ENCODE measurements around the gene BABAM2. TPM values are rescaled to one million over a fixed set of nuclear protein-coding genes. Genes with fewer than 3 reads are reported as not detected.

BABAM2 gene
- total and polyA plus RNA-seq, 2 experiments from 2014 or later: 28.8 to 43.6 TPM

GRCh38 chr2:28359222-28360057, 468.9 kb downstream of the BABAM2 start:
- Histone ChIP-seq H4K20me1 (ENCODE audit: insufficient read depth, poor library complexity, severe bottlenecking) (no peaks in the 10 kb centered on the region), H3K27me3 (no peaks in the 10 kb centered on the region), H3K79me2 (no peaks in the 10 kb centered on the region), H3K4me2 (no peak overlapping the region), H3K9me2 (replicated peaks; ENCODE audit: insufficient read depth) (no peaks in the 10 kb centered on the region), H3K4me1 (ENCODE audit: insufficient read depth) (peaks cover 35% of the 10 kb centered on the region), H3K27ac (peak overlapping the region; percentile 59), H3K36me3 (replicated peaks; ENCODE audit: insufficient read depth, low read depth) (no peaks in the 10 kb centered on the region), H2AFZ (no peak overlapping the region), H3K9me3 (ENCODE audit: low read depth) (no peaks in the 10 kb centered on the region), H3K4me3 (no peak overlapping the region)
- TF ChIP-seq CTCF (IDR thresholded peaks at IDR 0.05; ENCODE audit: poor library complexity) (no peak), EZH2phosphoT487 (IDR thresholded peaks at IDR 0.05; ENCODE audit: low read depth, severe bottlenecking, unreplicated experiment) (no peak), EZH2 (IDR thresholded peaks at IDR 0.05; ENCODE audit: borderline replicate concordance) (no peak)
- 78% methylated on average over 28 of the region's 28 CpGs for WGBS (ENCODE audit: low lambda C conversion rate, missing lambda C conversion rate)
- DNase-seq (ENCODE audit: low spot score): peak; percentile 73

- Histone ChIP-seq H3K27ac (peak overlapping the region; percentile 59), H3K9me3 (ENCODE audit: low read depth) (no peaks in the 10 kb centered on the region), H3K79me2 (no peaks in the 10 kb centered on the region), H3K4me2 (no peak overlapping the region), H3K36me3 (replicated peaks; ENCODE audit: insufficient read depth, low read depth) (no peaks in the 10 kb centered on the region), H3K9me2 (replicated peaks; ENCODE audit: insufficient read depth) (no peaks in the 10 kb centered on the region), H4K20me1 (ENCODE audit: insufficient read depth, poor library complexity, severe bottlenecking) (no peaks in the 10 kb centered on the region), H3K4me3 (no peak overlapping the region), H2AFZ (no peak overlapping the region), H3K27me3 (no peaks in the 10 kb centered on the region), H3K4me1 (ENCODE audit: insufficient read depth) (peaks cover 35% of the 10 kb centered on the region)
- 87% methylated on average over 16 of the region's 16 CpGs for WGBS (ENCODE audit: low lambda C conversion rate, missing lambda C conversion rate)
- DNase-seq (ENCODE audit: low spot score): no peak
- TF ChIP-seq EZH2 (IDR thresholded peaks at IDR 0.05; ENCODE audit: borderline replicate concordance) (no peak), CTCF (IDR thresholded peaks at IDR 0.05; ENCODE audit: poor library complexity) (no peak), EZH2phosphoT487 (IDR thresholded peaks at IDR 0.05; ENCODE audit: low read depth, severe bottlenecking, unreplicated experiment) (no peak)
These were observed 469.7 kb downstream of the BABAM2 start for GRCh38 chr2:28360058-28360717.

GRCh38 chr2:28360718-28361293, 470.3 kb downstream of the BABAM2 start:
- no peak overlapping the region for H3K27ac ChIP-seq
- H3K27me3 ChIP-seq: no peaks in the 10 kb centered on the region
- H3K9me2 ChIP-seq (replicated peaks; ENCODE audit: insufficient read depth): no peaks in the 10 kb centered on the region
- no peaks in the 10 kb centered on the region for H3K79me2 ChIP-seq
- H3K4me2 ChIP-seq: no peak overlapping the region
- no peaks in the 10 kb centered on the region for H4K20me1 ChIP-seq (ENCODE audit: insufficient read depth, poor library complexity, severe bottlenecking)
- H2AFZ ChIP-seq: no peak overlapping the region
- DNase-seq (ENCODE audit: low spot score): peak; percentile 49
- TF ChIP-seq EZH2phosphoT487 (IDR thresholded peaks at IDR 0.05; ENCODE audit: low read depth, severe bottlenecking, unreplicated experiment) (no peak), EZH2 (IDR thresholded peaks at IDR 0.05; ENCODE audit: borderline replicate concordance) (no peak), CTCF (IDR thresholded peaks at IDR 0.05; ENCODE audit: poor library complexity) (no peak)
- H3K4me3 ChIP-seq: no peak overlapping the region
- WGBS (ENCODE audit: low lambda C conversion rate, missing lambda C conversion rate): 85% methylated on average over 12 of the region's 12 CpGs
- no peaks in the 10 kb centered on the region for H3K9me3 ChIP-seq (ENCODE audit: low read depth)
- no peaks in the 10 kb centered on the region for H3K36me3 ChIP-seq (replicated peaks; ENCODE audit: insufficient read depth, low read depth)
- H3K4me1 ChIP-seq (ENCODE audit: insufficient read depth): peaks cover 36% of the 10 kb centered on the region

Data from hepatocyte (in vitro differentiated cells).